NK-92 (cell line): Measurements from ENCODE around the gene OR52E5.

Source experiments
- DNase-seq: peaks from one replicate; lab custom pipeline; 2025; ENCODE audit not compliant: unreplicated experiment; lab: John Stamatoyannopoulos, UW

The OR52E5 gene

GRCh38 chr11:5892908-5893307 is at the start of gene OR52E5:
Gene OR52E5, plus strand, starts transcription at chr11:5893208. Its CDS starts 7,569 bp downstream, at chr11:5900777.
- DNase-seq: no peak

DNA sequence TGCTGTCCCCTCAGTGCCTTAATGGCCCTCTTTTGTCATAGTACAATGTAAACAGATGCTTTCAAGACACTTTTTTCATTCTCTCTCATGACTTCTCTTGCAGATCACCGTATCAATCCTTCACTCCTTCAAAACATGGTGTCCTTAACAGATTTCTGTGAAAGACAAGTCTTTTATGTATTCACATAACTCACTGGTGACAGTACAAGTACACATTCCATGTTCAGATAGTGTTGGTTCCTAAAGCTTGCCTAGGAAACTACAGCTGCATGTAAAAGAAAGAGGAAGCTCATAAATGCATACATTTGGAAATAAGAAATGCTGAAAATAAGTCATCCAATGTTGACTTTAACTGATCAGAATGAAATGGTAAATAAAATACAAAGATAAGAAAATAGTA is 46.3 kb upstream of the OR52E5 start:
- no peak for DNase-seq

- no peak for DNase-seq
These were observed 45.3 kb upstream of the OR52E5 start for GRCh38 chr11:5847711-5848110.

- no peak for DNase-seq
These were observed 42.0 kb upstream of the OR52E5 start for GRCh38 chr11:5851002-5851401.

DNA sequence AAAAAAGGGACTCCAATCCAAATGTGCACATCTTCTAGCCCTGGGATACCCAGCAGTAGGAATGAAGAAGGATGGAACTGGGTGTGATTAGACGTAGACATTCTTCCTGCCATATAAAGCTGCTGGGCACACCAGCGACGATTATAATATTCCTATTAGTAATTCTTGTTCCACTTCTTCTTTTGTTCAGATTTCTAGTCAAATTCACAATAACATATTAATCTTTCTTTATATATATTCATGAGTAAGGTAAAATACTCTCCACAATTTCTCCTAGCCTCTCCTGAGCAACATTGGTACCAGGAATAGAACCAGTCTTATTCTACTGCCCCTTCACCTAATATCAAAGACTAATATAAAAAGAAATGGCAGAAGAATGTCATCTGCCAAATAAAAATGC is 35.4 kb upstream of the OR52E5 start, which contains the start of gene OR52E8:
Gene OR52E8 (minus strand): TSS at position 101 of the 400 bp plus-strand sequence. CDS start 0 bp downstream, at position 101.
- no peak for DNase-seq

GRCh38 chr11:5865826-5866225 is 27.2 kb upstream of the OR52E5 start:
- no peak for DNase-seq

- DNase-seq: no peak
These were observed 14.4 kb upstream of the OR52E5 start for GRCh38 chr11:5878564-5878963.

DNA sequence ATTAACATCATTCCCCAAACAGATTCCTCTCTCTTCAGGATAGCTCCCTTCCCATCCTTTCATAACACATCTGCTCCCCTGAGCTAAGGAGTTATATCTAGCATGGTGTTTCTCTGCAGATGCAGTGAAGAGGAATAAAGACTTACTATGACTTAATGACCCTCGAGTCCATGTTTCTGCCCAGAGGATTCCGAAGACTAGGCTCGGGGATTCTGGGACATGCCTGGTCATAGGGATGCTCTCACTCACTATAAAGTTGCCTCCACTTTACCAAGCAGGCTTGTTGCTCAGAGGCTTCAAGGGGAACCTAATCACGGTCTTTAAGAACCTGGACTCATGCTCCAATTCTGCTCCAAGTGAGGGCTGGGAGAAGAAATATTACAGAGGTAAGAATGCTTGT is 12.7 kb upstream of the OR52E5 start, which contains the start of gene OR52E4:
Gene OR52E4 (plus strand): TSS at position 301 of the 400 bp plus-strand sequence. CDS start 3,664 bp downstream, outside the sequence.
- no peak for DNase-seq

GRCh38 chr11:5881756-5882155 is 11.3 kb upstream of the OR52E5 start:
- no peak for DNase-seq

- no peak for DNase-seq
These were observed 5.8 kb upstream of the OR52E5 start for GRCh38 chr11:5887172-5887571.

DNA sequence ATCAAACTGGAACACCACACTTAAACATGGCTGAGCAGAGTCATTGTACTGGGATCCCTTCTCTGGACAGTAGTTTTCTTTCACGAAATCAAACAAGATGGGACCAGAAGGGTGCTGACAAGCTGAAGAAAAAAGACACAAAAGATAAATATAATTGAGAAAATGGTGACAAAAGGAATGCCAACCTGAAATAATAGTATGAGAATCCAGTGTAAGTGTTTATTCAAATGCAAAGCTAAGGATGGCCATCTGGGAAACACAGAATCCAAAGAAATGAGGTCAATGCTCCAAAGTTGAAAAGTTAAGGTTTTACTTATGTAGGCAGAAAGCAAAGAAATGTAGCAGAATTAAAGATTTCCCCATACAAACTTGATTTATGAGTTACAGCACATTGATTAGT is 5.3 kb upstream of the OR52E5 start:
- DNase-seq: no peak

DNA sequence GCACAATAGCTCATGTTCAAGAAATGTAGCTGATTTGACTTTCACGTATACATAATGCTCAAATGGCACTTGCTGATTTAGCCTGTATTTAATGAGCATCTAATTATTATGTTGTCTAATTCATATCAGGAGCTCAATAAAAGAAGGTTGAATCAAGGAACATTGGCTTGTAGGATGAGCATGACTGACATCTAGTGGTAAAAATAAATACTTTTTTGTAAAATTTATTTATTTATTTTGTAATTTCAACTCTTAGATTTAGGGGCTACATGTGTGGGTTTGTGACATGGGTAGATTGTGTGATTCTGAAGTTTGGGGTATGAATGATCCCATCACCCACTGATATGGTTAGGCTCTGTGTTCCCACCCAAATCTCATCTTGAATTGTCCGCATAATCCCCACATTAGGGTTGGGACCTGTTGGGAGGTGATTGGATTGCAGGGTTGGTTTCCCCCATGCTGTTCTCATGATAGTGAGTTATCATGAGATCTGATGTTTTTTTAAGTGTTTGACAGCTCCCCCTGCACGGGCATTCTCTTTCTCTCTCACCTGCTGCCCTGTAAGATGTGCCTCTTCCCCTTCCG is 1.7 kb upstream of the OR52E5 start:
- no peak for DNase-seq

GRCh38 chr11:5899534-5899933 is 6.5 kb downstream of the OR52E5 start:
- DNase-seq: no peak

- no peak for DNase-seq
These were observed 17.5 kb downstream of the OR52E5 start for GRCh38 chr11:5910540-5910939.

DNA sequence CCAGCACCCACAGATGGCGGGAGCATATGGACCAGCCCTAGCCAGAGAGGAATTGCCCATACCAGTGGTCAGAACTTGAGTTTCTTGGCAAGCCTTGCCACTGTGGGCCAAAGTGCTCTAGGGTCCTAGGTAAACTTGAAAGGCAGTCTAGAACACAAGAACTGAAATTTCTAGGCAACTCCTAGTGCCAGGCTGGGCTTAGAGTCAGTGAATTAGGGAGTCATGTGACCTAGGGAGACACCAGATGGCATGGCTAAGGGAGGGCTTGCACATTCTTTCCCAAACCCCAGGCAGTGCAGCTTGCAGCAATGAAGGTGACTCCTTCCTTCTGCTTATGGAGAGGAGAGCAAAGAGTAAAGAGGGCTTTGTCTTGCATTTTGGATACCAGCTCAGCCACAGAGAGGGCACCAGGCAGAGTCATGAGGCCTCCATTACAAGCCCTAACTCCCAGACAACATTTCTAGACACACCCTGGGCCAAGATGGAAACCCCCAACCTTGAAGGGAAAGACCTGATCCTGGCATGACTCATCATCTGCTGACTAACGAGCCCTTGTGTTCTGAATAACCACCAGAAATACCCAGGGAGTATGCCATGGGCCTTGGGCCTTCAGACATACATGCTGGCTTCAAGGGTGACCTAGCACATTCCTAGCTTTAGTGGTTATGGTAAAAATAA is 29.9 kb downstream of the OR52E5 start:
- DNase-seq: no peak

GRCh38 chr11:5923427-5923776 is 30.4 kb downstream of the OR52E5 start:
- DNase-seq: no peak

GRCh38 chr11:5923794-5924193 is 30.8 kb downstream of the OR52E5 start:
- no peak for DNase-seq

GRCh38 chr11:5928271-5928670 is 35.3 kb downstream of the OR52E5 start:
- no peak for DNase-seq

DNA sequence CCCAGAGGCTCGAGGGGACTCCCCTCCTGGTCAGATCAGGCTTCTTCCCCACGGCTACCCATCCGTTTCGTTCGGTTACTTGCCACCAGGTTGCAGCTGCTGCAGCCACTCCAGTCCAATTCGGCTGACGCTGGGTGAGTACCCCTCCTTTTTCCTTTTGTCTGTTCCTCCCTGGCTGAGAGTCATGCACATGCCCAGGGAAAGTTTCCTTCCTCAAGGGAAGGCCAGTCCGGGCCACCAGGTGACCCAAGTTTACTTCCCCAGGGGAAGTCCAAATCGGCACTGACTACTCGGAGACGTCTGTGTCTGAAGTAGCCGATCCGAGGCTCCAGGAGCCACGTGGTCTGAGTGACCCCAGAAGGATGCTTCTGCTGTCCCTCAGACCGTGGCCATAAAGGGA is 35.8 kb downstream of the OR52E5 start:
- no peak for DNase-seq

- DNase-seq: no peak
These were observed 36.8 kb downstream of the OR52E5 start for GRCh38 chr11:5929571-5930368.

- no peak for DNase-seq
These were observed 37.6 kb downstream of the OR52E5 start for GRCh38 chr11:5930614-5931013.

DNA sequence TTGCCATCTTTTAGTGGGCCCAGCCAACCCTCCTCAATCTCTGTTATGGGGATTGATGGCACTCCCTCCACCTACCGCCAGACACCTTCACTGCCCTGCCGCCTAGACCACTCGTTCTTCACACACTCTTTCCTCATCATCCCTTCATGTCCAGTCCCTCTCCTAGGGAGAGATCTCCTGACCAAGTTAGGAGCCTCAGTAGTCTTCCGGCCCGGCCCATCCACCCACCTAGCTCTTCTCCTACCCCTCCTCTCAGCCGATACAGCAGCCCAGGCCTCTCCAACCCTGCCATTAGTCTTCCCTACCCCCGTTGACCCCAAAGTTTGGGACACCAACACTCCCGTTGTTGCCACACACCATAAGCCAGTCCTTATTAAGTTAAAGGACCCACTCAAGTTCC is 38.1 kb downstream of the OR52E5 start:
- no peak for DNase-seq
